NB4 (cell line): ENCODE data around the gene TBC1D4.

Experiments used
- POLR2A ChIP-seq: IDR thresholded peaks from 2 replicates; pipeline ENCODE4 v1.6.1; 2011; ENCODE audit warnings: mild to moderate bottlenecking; ENCODE audit not compliant: insufficient read length; ENCODE audit errors: extremely low read depth
- TF ChIP-seq, protein P1 (sequence below): IDR thresholded peaks from 2 replicates; pipeline ENCODE4 v1.6.1; 2011; ENCODE audit warnings: low read depth, low read length

DNA sequence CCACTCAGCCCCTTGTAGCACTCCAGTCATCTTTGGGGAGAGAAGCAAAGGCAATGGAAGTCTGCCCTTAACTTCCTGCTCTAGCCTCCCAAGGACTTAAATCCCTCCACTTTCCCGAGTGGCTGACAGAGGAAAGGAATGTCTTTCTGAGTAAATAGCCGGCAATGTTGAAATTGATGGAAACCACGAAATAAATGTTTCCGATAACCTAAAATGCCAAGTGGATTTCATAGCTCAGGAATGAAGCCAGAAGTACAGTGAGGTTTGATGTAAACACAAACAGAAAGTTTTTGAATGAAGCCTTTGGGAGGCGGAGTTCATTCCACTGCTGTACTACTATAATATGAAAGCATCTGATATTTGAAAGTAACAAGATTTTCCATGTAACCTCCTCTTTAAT, 14.0 kb upstream of the TBC1D4 start:
- TF ChIP-seq, protein P1, sequence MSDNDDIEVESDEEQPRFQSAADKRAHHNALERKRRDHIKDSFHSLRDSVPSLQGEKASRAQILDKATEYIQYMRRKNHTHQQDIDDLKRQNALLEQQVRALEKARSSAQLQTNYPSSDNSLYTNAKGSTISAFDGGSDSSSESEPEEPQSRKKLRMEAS = no peak
- no peak for TF ChIP-seq POLR2A
